Psoas muscle (tissue), 8 donors: Measurements from ENCODE around the gene SMARCAL1. TPM values are rescaled to one million over a fixed set of nuclear protein-coding genes. Genes with fewer than 3 reads are reported as not detected.

Experiments
- ATAC-seq, 4 donors: fragments of 200-7000 bp; cut with Tn5 transposase; one replicate each; pipeline ENCODE4 v1.9.1; 2020; ENCODE audit warnings: moderate library complexity in 3 of 4, mild to moderate bottlenecking in 2 of 4
- DNase-seq, 2 donors: peaks; one replicate each; pipeline ENCODE4 v3.0.0-alpha.2; 2020
- H3K27ac ChIP-seq: fragments of 200-600 bp; one replicate; pipeline ENCODE4 v1.8.0; 2022
- H3K27me3 ChIP-seq, 3 donors: fragments of 200-600 bp in 1 of 3; one replicate each; pipeline versions ENCODE4 v1.6.1 to v1.8.0; 2013 to 2022; ENCODE audit warnings: low read length in 2 of 3, mild to moderate bottlenecking in 2 of 3, moderate library complexity in 1 of 3; ENCODE audit not compliant: insufficient read depth in 3 of 3
- H3K36me3 ChIP-seq, 2 donors: fragments of 200-600 bp in 1 of 2; one replicate each; pipeline versions ENCODE4 v1.6.1 to v1.8.0; 2013 to 2022; ENCODE audit warnings: low read depth in 1 of 2, mild to moderate bottlenecking in 1 of 2, moderate library complexity in 1 of 2; ENCODE audit not compliant: insufficient read depth in 1 of 2
- H3K4me1 ChIP-seq: fragments of 200-600 bp; one replicate; pipeline ENCODE4 v1.8.0; 2022
- H3K4me3 ChIP-seq: fragments of 200-600 bp; one replicate; pipeline ENCODE4 v1.8.0; 2022; ENCODE audit warnings: mild to moderate bottlenecking
- H3K9me3 ChIP-seq: fragments of 200-600 bp; one replicate; pipeline ENCODE4 v1.8.0; 2022
- CTCF ChIP-seq: fragments of 200-600 bp; IDR thresholded peaks from one replicate; pipeline ENCODE4 v1.8.0; 2022; ENCODE audit warnings: antibody characterized with exemption
- WGBS, 3 donors: extraction: QIAGEN DNeasy Blood & Tissue Kit; methylation state at CpG; one replicate each; pipeline versions ENCODE4 v1.1.6 to v1.1.7; 2013; 5-methylcytosine and 5-hydroxymethylcytosine counted together
- intact Hi-C, 2 donors: fragments of 100-400 bp; cut with DNase I; formaldehyde crosslinking; loops; one replicate each; pipeline versions ENCODE4 v1.11.0 to v1.14.2; 2022
- polyA plus RNA-seq, 3 donors: library from polyadenylated mRNA; stranded (reverse); fragments of 200-250 nt; gene quantifications; one replicate each; pipeline ENCODE4 v1.2.3, GENCODE V29; 2013
- total RNA-seq, 4 donors: library from RNA; stranded (reverse); fragmentation: NEBNext Ultra II Directional in 2 of 4; extraction: Animal tissue kit (Norgen Biotek cat#: 25700) in 2 of 4; gene quantifications; one replicate each; pipeline versions ENCODE4 v1.2.1 to v1.2.4, GENCODE V29; 2021 to 2023
- donor health status: healthy with polysubstance abuse.
- donor health status: DM: no; HTN: no; CAD: no; lungs with moderate emphysema.
- donor health status: Bipolar disorder and iron deficiency.
- donor health status: healthy.
- donor health status: DM: yes; HTN: yes; CAD: no.
- donor health status: DM: no; HTN: no; CAD: no.
- donor health status: DM: no; HTN: no; CAD: no.
- donor health status: DM: yes; HTN: yes; CAD: no.

SMARCAL1 gene
- total and polyA plus RNA-seq, 7 donors = 7.9 to 18.3 (median 11.4) TPM

- no peaks in the 10 kb centered on the region for H3K36me3 ChIP-seq
- no peak overlapping the region for H3K27ac ChIP-seq
- H3K27me3 ChIP-seq = peaks cover 0 to 2% (median 0%) of the 10 kb centered on the region in 3 donors
- no peaks in the 10 kb centered on the region for H3K9me3 ChIP-seq
- no peaks in the 10 kb centered on the region for H3K4me1 ChIP-seq
- WGBS, 3 donors = 93 to 100% (median 100%) methylated on average over 1 of the region's 1 CpG
- no peak for TF ChIP-seq CTCF
- intact Hi-C loops = no loop called here
- no peak for ATAC-seq
- no peak overlapping the region for H3K4me3 ChIP-seq
- DNase-seq = no peak
These were observed 114.7 kb downstream of the SMARCAL1 start for GRCh38 chr2:216526939-216527338.

DNA sequence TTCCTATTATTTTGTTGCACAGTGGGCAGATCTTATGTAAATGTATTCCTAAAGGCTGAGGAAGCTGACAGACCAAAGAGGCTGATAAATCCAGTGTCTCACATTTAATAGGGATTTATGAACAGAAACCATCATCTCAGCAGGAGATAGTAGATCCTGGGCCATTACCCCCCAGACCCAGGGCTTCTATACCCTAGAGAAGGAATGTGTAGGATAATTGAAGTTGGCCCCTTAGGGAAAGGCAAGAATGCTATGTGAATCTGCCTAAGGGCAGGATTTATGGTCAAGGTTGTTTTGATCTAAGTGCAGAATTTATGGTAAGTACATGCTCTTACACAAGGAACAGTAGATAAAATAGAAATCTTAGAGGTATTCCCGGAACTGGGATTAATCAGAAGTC, 115.3 kb downstream of the SMARCAL1 start:
- intact Hi-C loops = no loop called here
- Histone ChIP-seq H3K4me3 (no peak overlapping the region), H3K27ac (no peak overlapping the region), H3K36me3 (no peaks in the 10 kb centered on the region), H3K4me1 (no peaks in the 10 kb centered on the region), H3K9me3 (no peaks in the 10 kb centered on the region), H3K27me3 (peaks cover 0 to 2% (median 0%) of the 10 kb centered on the region in 3 donors)
- ATAC-seq (no peak), DNase-seq (no peak)
- TF ChIP-seq CTCF = no peak
- 88 to 97% (median 92%) methylated on average over 1 of the region's 1 CpG for WGBS, 3 donors

GRCh38 chr2:216532562-216532961, 120.3 kb downstream of the SMARCAL1 start:
- no peaks in the 10 kb centered on the region for H3K36me3 ChIP-seq
- 82 to 91% (median 85%) methylated on average over 2 of the region's 2 CpGs for WGBS, 3 donors
- no peak for DNase-seq
- TF ChIP-seq CTCF = no peak
- no peak overlapping the region for H3K4me3 ChIP-seq
- no peaks in the 10 kb centered on the region for H3K9me3 ChIP-seq
- no peak for ATAC-seq
- intact Hi-C loops = no loop called here
- peaks cover 0 to 2% (median 0%) of the 10 kb centered on the region in 3 donors for H3K27me3 ChIP-seq
- H3K27ac ChIP-seq = no peak overlapping the region
- H3K4me1 ChIP-seq = peaks cover 11% of the 10 kb centered on the region

Other genes starting within 250 kb of the SMARCAL1 start
- not detected for gene MARCHF4, start 40.0 kb upstream of the SMARCAL1 start, total RNA-seq
- under 1 TPM in 2 of 3 donors, not detected in 1; 0.01 to 0.04 TPM for gene MARCHF4, start 40.0 kb upstream of the SMARCAL1 start, polyA plus RNA-seq
- gene RPL37A, start 86.4 kb downstream of the SMARCAL1 start, total RNA-seq = 1,000 to 10,000 TPM; 2,701 to 3,343 (median 3,007) TPM
- 1,000 to 10,000 TPM; 4,667 to 6,936 (median 5,431) TPM for gene RPL37A, start 86.4 kb downstream of the SMARCAL1 start, polyA plus RNA-seq
- gene IGFBP2, start 220.9 kb downstream of the SMARCAL1 start, total RNA-seq = 10 to 100 TPM in 3 of 4 donors, 1 to 10 TPM in 1; 9.4 to 25.5 (median 14.7) TPM
- gene IGFBP2, start 220.9 kb downstream of the SMARCAL1 start, polyA plus RNA-seq = 10 to 100 TPM in 2 of 3 donors, 1 to 10 TPM in 1; 8.2 to 33.2 (median 10.0) TPM